CD8-positive, alpha-beta memory T cell (primary cell): Measurements from ENCODE around the gene MOV10L1. TPM values are rescaled to one million over a fixed set of nuclear protein-coding genes. Genes with fewer than 3 reads are reported as not detected.
A peak's percentile ranks its signal among the peaks of the same experiment; 100 is the strongest.

Experiments used
- CTCF ChIA-PET: fragments of 350-600 bp; sonication (Branson Sonifier 250); formaldehyde crosslinking; loops from one replicate; lab custom pipeline; 2021; ENCODE audit warnings: antibody characterized with exemption; lab: Charles Lee
- POLR2A ChIA-PET: fragments of 350-600 bp; sonication (Branson Sonifier 250); formaldehyde crosslinking; loops from one replicate; lab custom pipeline; 2021; ENCODE audit warnings: antibody characterized with exemption; lab: Charles Lee
- DNase-seq, 5 donors: peaks; one replicate each; pipeline versions ENCODE4 v3.0.0 to v3.0.0-alpha.2; 2020 to 2022; ENCODE audit warnings: mixed read lengths in 1 of 5
- H3K27ac ChIP-seq: one replicate; pipeline ENCODE4 v1.7.0; 2013; ENCODE audit warnings: low read depth, mild to moderate bottlenecking, low read length, moderate library complexity
- H3K27me3 ChIP-seq: 2 replicates; pipeline ENCODE4 v1.7.0; 2013; ENCODE audit warnings: low read length, mild to moderate bottlenecking; ENCODE audit not compliant: insufficient read depth, poor library complexity, severe bottlenecking
- H3K36me3 ChIP-seq: 2 replicates; pipeline ENCODE4 v1.7.0; 2013; ENCODE audit warnings: mild to moderate bottlenecking, low read length, moderate library complexity; ENCODE audit not compliant: insufficient read depth
- H3K4me1 ChIP-seq: 2 replicates; pipeline ENCODE4 v1.7.0; 2013; ENCODE audit warnings: mild to moderate bottlenecking, low read length, moderate library complexity; ENCODE audit not compliant: insufficient read depth
- H3K4me3 ChIP-seq: 2 replicates; pipeline ENCODE4 v1.7.0; 2013; ENCODE audit warnings: mild to moderate bottlenecking, low read length
- H3K9me3 ChIP-seq: 2 replicates; pipeline ENCODE4 v1.7.0; 2013; ENCODE audit warnings: mild to moderate bottlenecking, low read length
- H3K27ac Mint-ChIP-seq, 8 donors: one replicate each; pipeline ENCODE4 v1.8.0; 2020 to 2021; ENCODE audit warnings: mixed read lengths in 8 of 8, mild to moderate bottlenecking in 6 of 8, inconsistent platforms in 3 of 8, moderate library complexity in 3 of 8
- H3K27me3 Mint-ChIP-seq, 2 donors: one replicate each; pipeline ENCODE4 v1.8.0; 2020 to 2021; ENCODE audit warnings: mixed read lengths in 2 of 2, mild to moderate bottlenecking in 1 of 2, moderate library complexity in 1 of 2
- H3K36me3 Mint-ChIP-seq, 3 donors: one replicate each; pipeline ENCODE4 v1.8.0; 2020 to 2021; ENCODE audit warnings: mixed read lengths in 3 of 3, inconsistent platforms in 1 of 3, mild to moderate bottlenecking in 1 of 3
- H3K4me1 Mint-ChIP-seq, 3 donors: one replicate each; pipeline ENCODE4 v1.8.0; 2020 to 2021; ENCODE audit warnings: mixed read lengths in 3 of 3, inconsistent platforms in 1 of 3, mild to moderate bottlenecking in 1 of 3
- H3K4me3 Mint-ChIP-seq, 7 donors: one replicate each; pipeline ENCODE4 v1.8.0; 2020 to 2021; ENCODE audit warnings: mixed read lengths in 7 of 7, mild to moderate bottlenecking in 6 of 7, moderate library complexity in 4 of 7, inconsistent platforms in 2 of 7
- H3K9me3 Mint-ChIP-seq, 5 donors: one replicate each; pipeline ENCODE4 v1.8.0; 2020 to 2022; ENCODE audit warnings: mixed read lengths in 5 of 5, mild to moderate bottlenecking in 3 of 5, moderate library complexity in 2 of 5, inconsistent platforms in 1 of 5
- polyA plus RNA-seq: library from polyadenylated mRNA; unstranded; fragments of 300-500 nt; fragmentation: Illumina TruSeq; gene quantifications from one replicate; pipeline ENCODE4 v1.2.3, GENCODE V29; 2021
- total RNA-seq, 2 experiments: library from RNA; stranded (reverse); gene quantifications; one replicate each; pipeline ENCODE4 v1.2.3, GENCODE V29; 2021

MOV10L1 gene
- total and polyA plus RNA-seq, 3 experiments from 2014 or later: not detected

- H3K36me3 ChIP-seq: no peaks in the 10 kb centered on the region
- no peak overlapping the region for H3K4me3 ChIP-seq
- CTCF ChIA-PET: no interaction called here
- DNase-seq: no peak
- POLR2A ChIA-PET: no interaction called here
- Mint-ChIP-seq H3K27ac (no peak overlapping the region), H3K27me3 (peaks cover 0 to 3% of the 10 kb centered on the region in 2 donors), H3K36me3 (no peaks in the 10 kb centered on the region), H3K9me3 (no peaks in the 10 kb centered on the region), H3K4me3 (no peak overlapping the region), H3K4me1 (no peaks in the 10 kb centered on the region)
- no peaks in the 10 kb centered on the region for H3K4me1 ChIP-seq
- no peaks in the 10 kb centered on the region for H3K27me3 ChIP-seq
- H3K9me3 ChIP-seq: no peaks in the 10 kb centered on the region
- H3K27ac ChIP-seq: no peak overlapping the region
Measured at GRCh38 chr22:50072167-50072555, 17.6 kb upstream of the MOV10L1 start.

- no peaks in the 10 kb centered on the region for H3K36me3 ChIP-seq
- no peak overlapping the region for H3K27ac ChIP-seq
- H3K27me3 Mint-ChIP-seq: peaks cover 0 to 3% of the 10 kb centered on the region in 2 donors
- no peak for DNase-seq
- no peaks in the 10 kb centered on the region for H3K4me1 Mint-ChIP-seq
- H3K27ac Mint-ChIP-seq: peak overlapping the region in 1 of 8 donors; percentile 60
- H3K4me1 ChIP-seq: no peaks in the 10 kb centered on the region
- ChIA-PET CTCF (no interaction called here), POLR2A (no interaction called here)
- H3K27me3 ChIP-seq: no peaks in the 10 kb centered on the region
- no peaks in the 10 kb centered on the region for H3K9me3 ChIP-seq
- no peaks in the 10 kb centered on the region for H3K9me3 Mint-ChIP-seq
- no peak overlapping the region for H3K4me3 Mint-ChIP-seq
- no peaks in the 10 kb centered on the region for H3K36me3 Mint-ChIP-seq
- no peak overlapping the region for H3K4me3 ChIP-seq
Measured at GRCh38 chr22:50072714-50073538, 16.9 kb upstream of the MOV10L1 start.

GRCh38 chr22:50074056-50074455, 15.8 kb upstream of the MOV10L1 start:
- H3K4me1 Mint-ChIP-seq: no peaks in the 10 kb centered on the region
- H3K9me3 Mint-ChIP-seq: no peaks in the 10 kb centered on the region
- no peak for DNase-seq
- POLR2A ChIA-PET: no interaction called here
- H3K36me3 Mint-ChIP-seq: no peaks in the 10 kb centered on the region
- H3K27ac ChIP-seq: no peak overlapping the region
- no peaks in the 10 kb centered on the region for H3K4me1 ChIP-seq
- H3K4me3 ChIP-seq: no peak overlapping the region
- no peak overlapping the region for H3K4me3 Mint-ChIP-seq
- H3K27ac Mint-ChIP-seq: no peak overlapping the region
- H3K9me3 ChIP-seq: no peaks in the 10 kb centered on the region
- CTCF ChIA-PET: no interaction called here
- no peaks in the 10 kb centered on the region for H3K27me3 ChIP-seq
- peaks cover 0 to 3% of the 10 kb centered on the region in 2 donors for H3K27me3 Mint-ChIP-seq
- no peaks in the 10 kb centered on the region for H3K36me3 ChIP-seq

- H3K9me3 ChIP-seq: no peaks in the 10 kb centered on the region
- H3K36me3 Mint-ChIP-seq: no peaks in the 10 kb centered on the region
- no peak overlapping the region for H3K4me3 ChIP-seq
- no peaks in the 10 kb centered on the region for H3K27me3 ChIP-seq
- H3K4me1 Mint-ChIP-seq: no peaks in the 10 kb centered on the region
- H3K27me3 Mint-ChIP-seq: peaks cover 0 to 3% of the 10 kb centered on the region in 2 donors
- no peak overlapping the region for H3K27ac Mint-ChIP-seq
- no peaks in the 10 kb centered on the region for H3K9me3 Mint-ChIP-seq
- H3K4me3 Mint-ChIP-seq: no peak overlapping the region
- ChIA-PET POLR2A (no interaction called here), CTCF (no interaction called here)
- no peaks in the 10 kb centered on the region for H3K4me1 ChIP-seq
- no peak for DNase-seq
- H3K36me3 ChIP-seq: no peaks in the 10 kb centered on the region
- H3K27ac ChIP-seq: no peak overlapping the region
Measured at GRCh38 chr22:50074551-50075530, 15.0 kb upstream of the MOV10L1 start.

GRCh38 chr22:50076646-50077535, 12.9 kb upstream of the MOV10L1 start:
- no peak overlapping the region for H3K27ac ChIP-seq
- ChIA-PET POLR2A (no interaction called here), CTCF (no interaction called here)
- no peaks in the 10 kb centered on the region for H3K27me3 ChIP-seq
- H3K4me1 ChIP-seq: no peaks in the 10 kb centered on the region
- H3K9me3 ChIP-seq: no peaks in the 10 kb centered on the region
- no peaks in the 10 kb centered on the region for H3K36me3 ChIP-seq
- H3K9me3 Mint-ChIP-seq: no peaks in the 10 kb centered on the region
- H3K4me3 Mint-ChIP-seq: no peak overlapping the region
- H3K27ac Mint-ChIP-seq: no peak overlapping the region
- no peak for DNase-seq
- H3K36me3 Mint-ChIP-seq: no peaks in the 10 kb centered on the region
- peaks cover 0 to 4% of the 10 kb centered on the region in 2 donors for H3K27me3 Mint-ChIP-seq
- H3K4me3 ChIP-seq: no peak overlapping the region
- H3K4me1 Mint-ChIP-seq: no peaks in the 10 kb centered on the region

GRCh38 chr22:50078246-50078645, 11.6 kb upstream of the MOV10L1 start:
- Mint-ChIP-seq H3K4me3 (no peak overlapping the region), H3K9me3 (no peaks in the 10 kb centered on the region), H3K27me3 (peaks cover 1 to 9% of the 10 kb centered on the region in 2 donors), H3K27ac (no peak overlapping the region), H3K4me1 (no peaks in the 10 kb centered on the region), H3K36me3 (no peaks in the 10 kb centered on the region)
- POLR2A ChIA-PET: no interaction called here
- no peaks in the 10 kb centered on the region for H3K9me3 ChIP-seq
- no peak overlapping the region for H3K4me3 ChIP-seq
- no peaks in the 10 kb centered on the region for H3K27me3 ChIP-seq
- DNase-seq: no peak
- CTCF ChIA-PET: no interaction called here
- H3K4me1 ChIP-seq: no peaks in the 10 kb centered on the region
- no peak overlapping the region for H3K27ac ChIP-seq
- no peaks in the 10 kb centered on the region for H3K36me3 ChIP-seq

GRCh38 chr22:50078761-50079160, 11.0 kb upstream of the MOV10L1 start:
- H3K27me3 ChIP-seq: no peaks in the 10 kb centered on the region
- H3K4me3 ChIP-seq: no peak overlapping the region
- no peaks in the 10 kb centered on the region for H3K36me3 ChIP-seq
- Mint-ChIP-seq H3K36me3 (no peaks in the 10 kb centered on the region), H3K27me3 (peaks cover 1 to 9% of the 10 kb centered on the region in 2 donors), H3K4me1 (no peaks in the 10 kb centered on the region), H3K4me3 (no peak overlapping the region), H3K9me3 (no peaks in the 10 kb centered on the region), H3K27ac (no peak overlapping the region)
- no peak for DNase-seq
- ChIA-PET POLR2A (no interaction called here), CTCF (no interaction called here)
- H3K4me1 ChIP-seq: no peaks in the 10 kb centered on the region
- H3K9me3 ChIP-seq: no peaks in the 10 kb centered on the region
- H3K27ac ChIP-seq: no peak overlapping the region
